GM12878 (cell line): Measurements from ENCODE around the gene CNN2.

Experiments
- BRCA1 ChIP-seq: IDR thresholded peaks from 2 replicates; pipeline ENCODE4 v1.6.1; 2011; ENCODE audit warnings: low read depth, low read length, improper control_type of control experiment
- CTCF ChIP-seq, 3 experiments: IDR thresholded peaks in 2 of 3; conservative IDR thresholded peaks in 1 of 3; 2 replicates each; pipeline ENCODE4 v1.5.1; 2011; ENCODE audit warnings: low read depth in 3 of 3, low read length in 3 of 3, mild to moderate bottlenecking in 3 of 3, control low read depth in 2 of 3, moderate library complexity in 2 of 3, inconsistent platforms in 1 of 3, mixed read lengths in 1 of 3; ENCODE audit not compliant: control insufficient read depth in 2 of 3, insufficient read depth in 1 of 3; ENCODE audit errors: extremely low read depth in 1 of 3
- DPF2 ChIP-seq: fragments of 450-650 bp; IDR thresholded peaks from 2 replicates; pipeline ENCODE4 v1.6.1; 2017; ENCODE audit warnings: mild to moderate bottlenecking
- EP300 ChIP-seq, 2 experiments: fragments of 150-350 bp in 1 of 2; IDR thresholded peaks; 2 replicates each; pipeline ENCODE4 v1.6.1; 2011 to 2012; ENCODE audit warnings: low read depth in 2 of 2, low read length in 2 of 2, borderline replicate concordance in 1 of 2, improper control_type of control experiment in 1 of 2, inconsistent platforms in 1 of 2; ENCODE audit not compliant: control insufficient read depth in 1 of 2
- NRF1 ChIP-seq: conservative IDR thresholded peaks from 2 replicates; pipeline ENCODE4 v1.6.1; 2011; ENCODE audit warnings: mild to moderate bottlenecking, low read depth, low read length, improper control_type of control experiment
- RFX5 ChIP-seq: IDR thresholded peaks from 2 replicates; pipeline ENCODE4 v1.6.1; 2011; ENCODE audit warnings: low read depth, low read length, improper control_type of control experiment
- SMARCA5 ChIP-seq: fragments of 450-650 bp; IDR thresholded peaks from 2 replicates; pipeline ENCODE4 v1.6.1; 2017; ENCODE audit warnings: mild to moderate bottlenecking
- SREBF2 ChIP-seq: IDR thresholded peaks from 2 replicates; pipeline ENCODE4 v1.6.1; 2012; ENCODE audit warnings: mild to moderate bottlenecking, low read length
- TARDBP ChIP-seq: IDR thresholded peaks from 2 replicates; pipeline ENCODE4 v1.6.1; 2016; ENCODE audit warnings: borderline replicate concordance

- TF ChIP-seq BRCA1 (no peak), CTCF (IDR thresholded peaks at IDR 0.05 in 2 of 3, conservative IDR thresholded peaks at IDR 0.05 in 1 of 3; ENCODE audit: control insufficient read depth in 2 of 3, extremely low read depth in 1 of 3, insufficient read depth in 1 of 3, low read depth in 3 of 3, low read length in 3 of 3) (no peak), DPF2 (no peak), SREBF2 (no peak), EP300 (IDR thresholded peaks at IDR 0.05; ENCODE audit: borderline replicate concordance in 1 of 2, control insufficient read depth in 1 of 2, low read depth in 2 of 2, low read length in 2 of 2) (no peak), RFX5 (no peak), NRF1 (no peak), TARDBP (no peak), SMARCA5 (no peak)
These were observed 58.7 kb downstream of the CNN2 start for GRCh38 chr19:1085053-1085658.
